ENCODE data around the gene CCDC184. TPM values are rescaled to one million over a fixed set of nuclear protein-coding genes. Genes with fewer than 3 reads are reported as not detected.

CCDC184 gene
- total and polyA plus RNA-seq, 2 donors (not counting 1 experiment from before 2014, with no cell fraction given), result 0.54 to 1.4 TPM

GRCh38 chr12:48157018-48157888 lies 26.2 kb upstream of the CCDC184 start, which contains the start of gene ASB8:
Gene ASB8, minus strand, starts transcription at chr12:48157515. Its CDS starts 4,019 bp downstream, at chr12:48153496.
- Histone ChIP-seq H3K27ac (ENCODE audit: low read length in 2 of 2) (peak within 1 kb of the TSS; percentile 67 to 84), H4K20me1 (ENCODE audit: control insufficient read depth, insufficient read depth, low read length, poor library complexity, severe bottlenecking) (peaks cover 5% of the 10 kb centered on the region), H3K4me1 (ENCODE audit: control insufficient read depth in 2 of 2, insufficient read depth in 2 of 2, low read length in 2 of 2) (peaks cover 14 to 15% of the 10 kb centered on the region in 2 donors), H3K27me3 (replicated peaks in 1 of 4; ENCODE audit: control extremely low read depth in 1 of 4, control insufficient read depth in 3 of 4, insufficient read depth in 4 of 4, low read length in 3 of 4) (no peaks in the 10 kb centered on the region), H3K79me2 (ENCODE audit: control insufficient read depth, insufficient read depth, low read length) (peaks cover 33% of the 10 kb centered on the region), H2AFZ (ENCODE audit: insufficient read depth, low read depth, low read length, poor library complexity, severe bottlenecking) (peak within 1 kb of the TSS; percentile 99), H3K4me3 (ENCODE audit: control extremely low read depth in 1 of 5, extremely low read depth in 1 of 5, insufficient read depth in 1 of 5, low read depth in 2 of 5, low read length in 4 of 5) (peak within 1 kb of the TSS; percentile 81 to 98 (median 88)), H3K9ac (ENCODE audit: low read length) (peak within 1 kb of the TSS; percentile 89), H3K36me3 (replicated peaks in 1 of 2; ENCODE audit: control extremely low read depth in 1 of 2, control insufficient read depth in 1 of 2, extremely low read depth in 1 of 2, insufficient read depth in 2 of 2, low read length in 1 of 2) (peaks cover 0 to 7% of the 10 kb centered on the region in 2 experiments), H3K4me2 (replicated peaks; ENCODE audit: low read depth, low read length, poor library complexity, severe bottlenecking) (peak within 1 kb of the TSS; percentile 78), H3K9me3 (ENCODE audit: control extremely low read depth in 1 of 3, control insufficient read depth in 2 of 3, insufficient read depth in 1 of 3, low read length in 2 of 3) (no peaks in the 10 kb centered on the region)
- H3K4me1 Mint-ChIP-seq, result peaks cover 21% of the 10 kb centered on the region
- intact Hi-C loops (cut with micrococcal nuclease), result loop anchor here (1.0 to 2.0 kb wide), 6 partner anchors 26 to 450 kb away; partner anchors contain the start of genes CCDC184, PFKM, RPAP3 and SENP1
- peak within 1 kb of the TSS; percentile 99 for H3K4me3 Mint-ChIP-seq
- ATAC-seq (ENCODE audit: low read depth) (peak; percentile 91), DNase-seq (peak; percentile 99)
- no peaks in the 10 kb centered on the region for H3K9me3 Mint-ChIP-seq (ENCODE audit: insufficient read depth)
- peak within 1 kb of the TSS; percentile 99 for H3K27ac Mint-ChIP-seq
- TF ChIP-seq EZH2 (IDR thresholded peaks at IDR 0.05; ENCODE audit: borderline replicate concordance, insufficient read depth, low read depth, low read length, poor library complexity, severe bottlenecking), result no peak
- peak; percentile 64 for TF ChIP-seq CTCF (IDR thresholded peaks at IDR 0.05)
- no peaks in the 10 kb centered on the region for H3K27me3 Mint-ChIP-seq
- POLR2A ChIA-PET, result interaction anchor here (1.0 to 2.2 kb wide), 4 partner anchors 26 to 51 kb away, joined by 4 to 10 read pairs (median 6); partner anchors contain the start of genes CCDC184, PFKM and SENP1
- CTCF ChIA-PET, result interaction anchor here (0.7 to 3.1 kb wide), 16 partner anchors 10 to 451 kb away, joined by 3 to 28 read pairs (median 6); partner anchors contain the start of genes CCDC184, PFKM, RPAP3 and SENP1
- WGBS (ENCODE audit: insufficient coverage), result under 1% methylated on average over 56 of the region's 56 CpGs
